CD4-positive, alpha-beta T cell treated with Interleukin-6 at 100 ng/mL for 8 hours (primary cell): ENCODE measurements around the gene ESF1.

Source experiments
- DNase-seq: peaks from one replicate; pipeline ENCODE4 v3.0.0-alpha.2; 2020; ENCODE audit warnings: mixed read lengths, low spot score

The ESF1 gene, protein sequence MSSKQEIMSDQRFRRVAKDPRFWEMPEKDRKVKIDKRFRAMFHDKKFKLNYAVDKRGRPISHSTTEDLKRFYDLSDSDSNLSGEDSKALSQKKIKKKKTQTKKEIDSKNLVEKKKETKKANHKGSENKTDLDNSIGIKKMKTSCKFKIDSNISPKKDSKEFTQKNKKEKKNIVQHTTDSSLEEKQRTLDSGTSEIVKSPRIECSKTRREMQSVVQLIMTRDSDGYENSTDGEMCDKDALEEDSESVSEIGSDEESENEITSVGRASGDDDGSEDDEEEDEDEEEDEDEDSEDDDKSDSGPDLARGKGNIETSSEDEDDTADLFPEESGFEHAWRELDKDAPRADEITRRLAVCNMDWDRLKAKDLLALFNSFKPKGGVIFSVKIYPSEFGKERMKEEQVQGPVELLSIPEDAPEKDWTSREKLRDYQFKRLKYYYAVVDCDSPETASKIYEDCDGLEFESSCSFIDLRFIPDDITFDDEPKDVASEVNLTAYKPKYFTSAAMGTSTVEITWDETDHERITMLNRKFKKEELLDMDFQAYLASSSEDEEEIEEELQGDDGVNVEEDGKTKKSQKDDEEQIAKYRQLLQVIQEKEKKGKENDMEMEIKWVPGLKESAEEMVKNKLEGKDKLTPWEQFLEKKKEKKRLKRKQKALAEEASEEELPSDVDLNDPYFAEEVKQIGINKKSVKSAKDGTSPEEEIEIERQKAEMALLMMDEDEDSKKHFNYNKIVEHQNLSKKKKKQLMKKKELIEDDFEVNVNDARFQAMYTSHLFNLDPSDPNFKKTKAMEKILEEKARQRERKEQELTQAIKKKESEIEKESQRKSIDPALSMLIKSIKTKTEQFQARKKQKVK

GRCh38 chr20:13784893-13785715, at the start of gene ESF1, which contains the start of gene NDUFAF5:
TSS of gene ESF1 (minus strand) at chr20:13784919. CDS start at chr20:13783140, 1,779 bp downstream.
TSS of gene NDUFAF5 (plus strand) at chr20:13785028. CDS start at chr20:13785069, 41 bp downstream.
- peak; percentile 93 for DNase-seq

GRCh38 chr20:13831476-13831875, 46.8 kb upstream of the ESF1 start:
- no peak for DNase-seq

DNA sequence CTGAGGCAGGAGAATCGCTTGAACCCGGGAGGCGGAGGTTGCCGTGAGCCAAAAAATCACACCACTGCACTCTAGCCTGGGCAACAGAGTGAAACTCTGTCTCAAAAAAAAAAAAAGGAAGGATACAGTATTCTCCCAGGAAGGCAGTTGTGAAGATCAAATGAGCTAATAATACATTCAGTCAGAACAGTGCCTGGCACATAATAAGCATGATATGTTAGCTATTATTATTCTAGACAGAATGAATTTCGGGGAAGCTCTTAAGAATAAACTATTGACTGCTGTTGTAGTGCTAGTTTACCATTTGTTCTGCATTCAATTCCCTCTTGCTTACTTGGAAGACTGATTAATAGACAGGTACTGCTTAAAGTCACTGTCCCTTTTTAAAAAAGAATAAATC, 40.7 kb upstream of the ESF1 start:
- no peak for DNase-seq

DNA sequence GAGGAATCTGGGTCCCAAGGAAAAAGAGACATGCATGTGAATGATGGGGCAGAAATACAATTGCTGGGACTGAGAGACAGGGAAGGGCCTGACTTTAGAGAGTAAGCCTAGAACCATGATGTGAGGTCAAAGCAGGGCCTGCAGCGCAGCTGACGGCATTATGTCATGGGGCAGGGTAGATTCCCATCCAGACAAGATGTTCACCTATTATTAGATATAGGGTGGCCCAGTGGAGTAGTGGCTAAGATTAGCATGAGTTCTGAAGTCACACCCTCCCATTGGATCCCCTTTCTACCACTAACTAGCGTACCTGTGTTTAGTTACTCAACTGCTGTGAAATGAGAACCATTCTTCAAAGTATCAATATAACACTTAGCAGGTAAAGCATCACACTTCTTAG, 39.7 kb upstream of the ESF1 start:
- DNase-seq = no peak

- DNase-seq = no peak
These were observed 37.7 kb upstream of the ESF1 start for GRCh38 chr20:13822459-13822858.

DNA sequence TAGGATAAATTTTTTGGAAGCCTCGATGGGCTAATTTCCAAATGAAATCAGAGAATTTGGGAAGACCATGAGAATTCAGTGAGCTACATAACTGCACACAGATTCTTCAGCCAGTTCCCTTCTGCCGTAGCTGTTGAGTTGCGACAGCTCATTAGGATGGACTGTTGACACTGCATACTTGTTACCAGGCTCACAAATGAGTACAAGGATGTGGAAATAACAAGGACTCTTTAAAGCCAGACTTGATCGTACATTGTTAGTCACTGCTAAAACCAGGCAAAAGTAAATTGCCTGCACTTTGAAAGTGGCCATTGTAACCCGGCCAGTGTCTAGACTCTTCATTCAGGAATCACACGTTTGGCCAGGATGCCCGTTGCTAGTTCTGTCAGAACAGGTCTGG, 37.2 kb upstream of the ESF1 start:
- DNase-seq = no peak

- DNase-seq = peak; percentile 25
These were observed 35.3 kb upstream of the ESF1 start for GRCh38 chr20:13819885-13820645.

GRCh38 chr20:13817342-13817741, 32.6 kb upstream of the ESF1 start:
- DNase-seq = no peak

GRCh38 chr20:13816757-13817156, 32.0 kb upstream of the ESF1 start:
- no peak for DNase-seq

- DNase-seq = no peak
These were observed 30.0 kb upstream of the ESF1 start for GRCh38 chr20:13814672-13815071.

- DNase-seq = no peak
These were observed 29.2 kb upstream of the ESF1 start for GRCh38 chr20:13813910-13814309.

- no peak for DNase-seq
These were observed 25.7 kb upstream of the ESF1 start for GRCh38 chr20:13810446-13810845.

- no peak for DNase-seq
These were observed 25.1 kb upstream of the ESF1 start for GRCh38 chr20:13809855-13810254.

- DNase-seq = no peak
These were observed 24.7 kb upstream of the ESF1 start for GRCh38 chr20:13809373-13809772.

GRCh38 chr20:13800728-13801134, 16.0 kb upstream of the ESF1 start:
- DNase-seq = no peak

GRCh38 chr20:13799974-13800373, 15.3 kb upstream of the ESF1 start:
- DNase-seq = no peak

- DNase-seq = no peak
These were observed 14.3 kb upstream of the ESF1 start for GRCh38 chr20:13799040-13799439.

DNA sequence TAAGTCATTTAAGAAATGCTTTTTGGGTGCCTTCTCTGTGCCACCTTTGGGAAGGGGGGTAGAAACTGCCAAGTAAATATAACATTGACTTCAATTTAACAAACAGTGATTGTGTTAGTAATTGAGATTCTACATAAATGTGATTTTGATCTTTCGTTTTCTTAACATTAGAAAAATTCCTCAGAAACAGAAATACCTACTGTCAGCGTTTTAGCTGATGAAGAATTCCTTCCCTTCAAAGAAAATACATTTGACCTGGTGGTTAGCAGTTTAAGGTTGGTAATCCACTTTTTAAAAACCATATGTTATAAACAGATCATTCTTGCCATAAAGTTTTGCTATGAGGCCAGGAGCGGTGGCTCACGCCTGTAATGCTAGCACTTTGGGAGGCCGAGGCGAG, 9.9 kb upstream of the ESF1 start:
- DNase-seq = no peak

DNA sequence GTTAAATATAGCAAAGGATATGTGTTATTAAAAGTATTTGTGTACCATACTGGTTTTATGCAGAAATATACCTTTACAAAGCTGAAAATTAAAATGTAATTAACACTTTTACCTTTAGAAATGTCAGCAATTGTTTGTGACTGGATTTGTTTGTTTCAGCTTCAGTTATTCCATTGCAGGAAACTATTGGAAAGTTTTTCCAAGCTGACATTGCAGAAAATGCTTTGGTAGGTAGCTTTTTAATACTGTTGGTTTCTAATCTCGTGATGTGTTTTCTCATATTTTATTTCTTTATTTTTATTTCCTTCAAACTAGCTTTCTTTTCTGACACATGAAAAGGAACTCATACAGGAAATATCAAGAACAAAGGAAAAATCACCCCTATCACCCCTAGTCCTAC, 8.3 kb upstream of the ESF1 start:
- no peak for DNase-seq

- DNase-seq = no peak
These were observed 7.1 kb upstream of the ESF1 start for GRCh38 chr20:13791540-13792459.
